Left kidney (tissue), 8 donors: ENCODE data around the gene FZD1. TPM values are rescaled to one million over a fixed set of nuclear protein-coding genes. Genes with fewer than 3 reads are reported as not detected.
A peak's percentile ranks its signal among the peaks of the same experiment; 100 is the strongest.

Experiments used
- DNase-seq: peaks from one replicate; pipeline ENCODE4 v3.0.0-alpha.2; 2013
- long read RNA-seq, 8 donors: transcript quantifications; one replicate each; lab custom pipeline, GENCODE V29; 2026
- polyA plus RNA-seq: library from polyadenylated mRNA; unstranded; fragments of 120-200 nt; gene quantifications from one replicate; pipeline ENCODE4 v1.2.1, GENCODE V29; 2013; ENCODE audit not compliant: insufficient read length

The FZD1 gene
- 53.5 TPM for polyA plus RNA-seq
- long read RNA-seq, donor 1, full-length matches to known transcripts, result 112 of 112 reads
- long read RNA-seq, donor 1, partial matches to known transcripts, result 0 of 112 reads
- long read RNA-seq, donor 1, other reads (novel, unspliced or antisense), result 0 of 112 reads
- long read RNA-seq, donor 2, full-length matches to known transcripts, result 88 of 88 reads
- long read RNA-seq, donor 2, partial matches to known transcripts, result 0 of 88 reads
- long read RNA-seq, donor 2, other reads (novel, unspliced or antisense), result 0 of 88 reads
- long read RNA-seq, donor 3, full-length matches to known transcripts, result 56 of 56 reads
- long read RNA-seq, donor 3, partial matches to known transcripts, result 0 of 56 reads
- long read RNA-seq, donor 3, other reads (novel, unspliced or antisense), result 0 of 56 reads
- long read RNA-seq, donor 4, full-length matches to known transcripts, result 14 of 14 reads
- long read RNA-seq, donor 4, partial matches to known transcripts, result 0 of 14 reads
- long read RNA-seq, donor 4, other reads (novel, unspliced or antisense), result 0 of 14 reads
- long read RNA-seq, donor 5, full-length matches to known transcripts, result 81 of 81 reads
- long read RNA-seq, donor 5, partial matches to known transcripts, result 0 of 81 reads
- long read RNA-seq, donor 5, other reads (novel, unspliced or antisense), result 0 of 81 reads
- long read RNA-seq, donor 6, full-length matches to known transcripts, result 117 of 117 reads
- long read RNA-seq, donor 6, partial matches to known transcripts, result 0 of 117 reads
- long read RNA-seq, donor 6, other reads (novel, unspliced or antisense), result 0 of 117 reads
- long read RNA-seq, donor 7, full-length matches to known transcripts, result 96 of 96 reads
- long read RNA-seq, donor 7, partial matches to known transcripts, result 0 of 96 reads
- long read RNA-seq, donor 7, other reads (novel, unspliced or antisense), result 0 of 96 reads
- long read RNA-seq, donor 8, full-length matches to known transcripts, result 47 of 47 reads
- long read RNA-seq, donor 8, partial matches to known transcripts, result 0 of 47 reads
- long read RNA-seq, donor 8, other reads (novel, unspliced or antisense), result 0 of 47 reads

GRCh38 chr7:91264046-91264923 lies at the start of gene FZD1:
TSS of gene FZD1 (plus strand) at chr7:91264433. CDS start at chr7:91264881, 448 bp downstream.
- peak; percentile 98 for DNase-seq

DNA sequence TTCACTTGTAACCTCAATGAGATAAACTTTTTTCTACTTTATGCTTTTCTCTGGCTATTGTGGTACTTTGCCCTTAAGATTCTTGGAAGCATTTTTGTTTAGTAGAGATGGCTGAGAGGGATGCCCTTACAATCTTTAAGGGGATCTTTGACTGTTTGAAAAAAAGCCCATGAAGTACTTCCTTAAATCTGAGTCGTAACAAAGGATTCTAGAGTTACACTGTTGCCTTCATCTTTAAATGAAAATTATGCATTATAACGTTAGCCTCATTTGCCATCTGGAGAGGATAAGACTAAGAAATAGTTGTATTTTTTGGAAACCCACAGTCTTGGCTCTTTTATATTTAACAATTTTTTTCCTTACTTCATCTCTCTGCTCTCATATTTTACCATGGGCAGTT lies 37.8 kb upstream of the FZD1 start:
- DNase-seq, result no peak

GRCh38 chr7:91228327-91228726 lies 35.9 kb upstream of the FZD1 start:
- no peak for DNase-seq

- no peak for DNase-seq
Measured at GRCh38 chr7:91228927-91229558, 35.2 kb upstream of the FZD1 start.

GRCh38 chr7:91230100-91230499 lies 34.1 kb upstream of the FZD1 start:
- DNase-seq, result no peak

- no peak for DNase-seq
Measured at GRCh38 chr7:91230503-91230902, 33.7 kb upstream of the FZD1 start.

DNA sequence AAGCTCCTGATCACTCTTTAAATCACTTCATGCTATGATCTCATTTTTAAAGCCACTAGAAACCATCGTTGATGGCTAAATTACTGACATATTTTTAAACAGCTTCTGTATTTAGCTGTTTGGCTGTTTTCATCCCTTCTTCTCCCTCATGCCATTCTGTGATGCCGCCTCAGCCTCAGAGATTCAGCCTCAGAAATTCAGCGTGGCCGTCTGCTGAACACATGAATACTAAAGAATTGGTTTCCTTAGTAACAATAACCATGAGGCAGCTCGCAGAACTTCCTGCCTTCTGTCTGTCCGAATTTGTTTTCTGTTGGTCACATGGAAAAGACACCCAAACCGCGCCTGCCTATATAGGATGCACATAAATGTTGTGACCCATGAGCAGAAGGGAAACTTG lies 31.0 kb upstream of the FZD1 start:
- no peak for DNase-seq

- DNase-seq, result no peak
Measured at GRCh38 chr7:91235211-91235832, 28.9 kb upstream of the FZD1 start.

DNA sequence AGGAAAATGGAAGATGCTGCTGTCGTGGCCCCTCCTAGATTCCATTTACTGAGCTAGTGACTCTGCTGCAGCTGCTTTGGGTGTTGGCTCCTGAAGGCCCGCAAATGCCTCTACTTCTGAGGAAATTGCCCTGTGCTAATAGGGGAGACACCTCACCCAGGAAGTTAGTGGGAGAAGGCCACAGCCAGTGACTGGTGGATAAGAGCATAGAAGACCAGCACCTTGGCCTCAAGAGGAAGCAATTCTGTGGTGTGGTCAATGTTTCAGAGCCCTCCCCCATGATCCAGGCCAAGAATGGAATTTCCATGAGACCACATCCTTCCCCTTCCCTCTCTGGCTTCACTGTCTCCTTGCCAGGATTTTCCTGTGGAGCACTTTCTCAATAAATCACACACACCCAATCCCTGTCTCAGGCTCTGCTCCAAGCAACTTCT lies 25.0 kb upstream of the FZD1 start:
- no peak for DNase-seq

DNA sequence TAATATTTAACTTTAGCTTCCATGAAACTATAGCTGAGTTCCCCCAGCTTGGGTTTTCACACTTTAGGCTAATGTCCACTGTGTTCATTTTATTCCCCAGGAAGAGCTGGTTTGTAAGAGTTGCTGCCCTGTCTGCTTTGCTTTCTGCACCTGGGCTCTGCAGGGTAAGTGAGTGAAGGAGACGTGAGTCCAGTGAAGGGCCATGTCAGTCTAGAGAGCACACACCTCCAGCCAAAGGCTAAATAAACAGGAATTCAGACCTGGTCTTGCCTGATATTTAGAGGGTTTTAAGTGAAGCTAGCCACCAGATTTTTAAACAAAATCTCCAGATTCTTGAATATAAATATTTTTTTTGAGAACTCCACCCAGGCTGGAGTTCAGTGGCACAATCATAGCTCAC lies 24.5 kb upstream of the FZD1 start:
- no peak for DNase-seq

- no peak for DNase-seq
Measured at GRCh38 chr7:91240376-91240941, 23.8 kb upstream of the FZD1 start.

- DNase-seq, result no peak
Measured at GRCh38 chr7:91242097-91242844, 22.0 kb upstream of the FZD1 start.

DNA sequence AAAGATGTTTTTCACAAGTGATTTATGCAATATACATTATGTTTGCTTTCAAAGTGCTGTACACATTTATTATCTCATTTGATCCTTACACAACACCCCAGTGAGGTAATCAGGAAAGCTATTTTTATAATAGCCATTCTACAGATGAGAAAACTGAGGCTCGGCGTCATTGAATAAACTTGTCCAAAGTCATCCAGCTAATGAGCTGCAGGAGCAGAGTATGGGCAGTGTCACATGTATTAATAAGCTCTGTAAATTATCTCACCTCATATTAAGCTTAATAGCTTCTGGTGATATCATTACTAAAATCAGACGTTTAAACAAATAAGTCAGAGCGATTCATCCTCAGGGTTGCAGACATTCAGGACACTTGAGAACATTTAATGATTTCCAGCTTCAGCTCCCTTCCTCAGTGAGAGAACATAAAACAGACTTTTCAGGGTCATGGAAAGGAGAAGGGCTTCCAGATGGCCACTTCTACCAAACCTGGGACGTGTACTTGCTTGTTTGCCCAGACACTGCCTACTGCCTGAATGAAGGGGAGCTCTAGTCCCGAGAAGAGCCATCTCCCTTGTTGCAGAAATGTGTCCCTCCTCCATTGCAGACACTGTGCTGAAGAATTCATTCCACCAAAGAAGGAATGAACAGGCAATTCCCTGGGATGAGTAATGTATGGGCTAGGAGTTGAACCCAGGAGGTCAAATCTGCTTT lies 20.5 kb upstream of the FZD1 start:
- DNase-seq, result no peak

DNA sequence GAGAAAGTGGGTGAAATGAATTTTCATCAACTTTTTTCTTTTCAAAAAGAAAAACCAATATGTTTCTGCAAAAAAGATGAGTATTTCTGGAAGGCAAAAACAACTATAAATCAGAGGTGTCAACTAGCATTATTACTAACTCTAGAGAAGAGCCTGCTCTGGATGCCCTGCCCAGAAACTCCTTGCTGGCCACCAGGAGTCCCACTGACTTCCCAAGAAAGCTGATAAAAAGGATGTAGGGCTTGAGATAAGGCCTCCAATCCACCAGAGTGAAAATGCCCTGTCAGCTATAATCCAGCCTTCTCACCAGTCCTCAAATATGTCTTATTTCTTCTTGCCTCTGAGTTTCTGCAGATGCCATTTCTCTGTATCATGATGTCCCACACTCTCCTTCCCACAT lies 16.7 kb upstream of the FZD1 start:
- no peak for DNase-seq

- DNase-seq, result no peak
Measured at GRCh38 chr7:91248996-91249395, 15.2 kb upstream of the FZD1 start.

- no peak for DNase-seq
Measured at GRCh38 chr7:91249506-91250233, 14.6 kb upstream of the FZD1 start.

- DNase-seq, result no peak
Measured at GRCh38 chr7:91250706-91251105, 13.5 kb upstream of the FZD1 start.

GRCh38 chr7:91251877-91252276 lies 12.4 kb upstream of the FZD1 start:
- no peak for DNase-seq
